H9 (cell line): ENCODE measurements around the gene HAT1. TPM values are rescaled to one million over a fixed set of nuclear protein-coding genes. Genes with fewer than 3 reads are reported as not detected.

Experiments
- DNase-seq: peaks from one replicate; pipeline ENCODE4 v3.0.0-alpha.2; 2017
- H2AFZ ChIP-seq: one replicate; pipeline ENCODE4 v1.6.1; 2013; ENCODE audit warnings: mild to moderate bottlenecking, low read length, control low read depth, moderate library complexity
- H2AK5ac ChIP-seq: 2 replicates; pipeline ENCODE4 v1.6.1; 2013; ENCODE audit warnings: low read length, control low read depth, mixed read lengths; ENCODE audit not compliant: insufficient read length
- H2BK120ac ChIP-seq: one replicate; pipeline ENCODE4 v1.6.1; 2013; ENCODE audit warnings: low read depth, mild to moderate bottlenecking, low read length, control low read depth, inconsistent platforms; ENCODE audit not compliant: poor library complexity, severe bottlenecking
- H2BK12ac ChIP-seq: 2 replicates; pipeline ENCODE4 v1.6.1; 2013; ENCODE audit warnings: low read length, control low read depth, mixed read lengths, low read depth; ENCODE audit not compliant: insufficient read length
- H2BK15ac ChIP-seq: 2 replicates; pipeline ENCODE4 v1.6.1; 2013; ENCODE audit warnings: low read depth, low read length, control low read depth
- H2BK20ac ChIP-seq: one replicate; pipeline ENCODE4 v1.6.1; 2013; ENCODE audit warnings: low read depth, mild to moderate bottlenecking, low read length, control low read depth, inconsistent platforms; ENCODE audit not compliant: poor library complexity, severe bottlenecking
- H2BK5ac ChIP-seq: 2 replicates; pipeline ENCODE4 v1.6.1; 2013; ENCODE audit warnings: low read length, control low read depth, mixed read lengths; ENCODE audit not compliant: insufficient read length
- H3K14ac ChIP-seq: 2 replicates; pipeline ENCODE4 v1.6.1; 2013; ENCODE audit warnings: low read length, control low read depth; ENCODE audit not compliant: insufficient read depth
- H3K18ac ChIP-seq: 2 replicates; pipeline ENCODE4 v1.6.1; 2013; ENCODE audit warnings: low read depth, mild to moderate bottlenecking, mixed read lengths, low read length, control low read depth; ENCODE audit not compliant: insufficient read length
- H3K23ac ChIP-seq: 2 replicates; pipeline ENCODE4 v1.6.1; 2013; ENCODE audit warnings: low read length, control low read depth, mixed read lengths, low read depth; ENCODE audit not compliant: insufficient read length
- H3K23me2 ChIP-seq: 2 replicates; pipeline ENCODE4 v1.6.1; 2013; ENCODE audit warnings: low read depth, mild to moderate bottlenecking, mixed read lengths, low read length, control low read depth; ENCODE audit not compliant: insufficient read length, poor library complexity, severe bottlenecking
- H3K27ac ChIP-seq: 2 replicates; pipeline ENCODE4 v1.5.1; 2013; ENCODE audit warnings: low read length, control low read depth, mixed read lengths, low read depth; ENCODE audit not compliant: insufficient read length
- H3K27me3 ChIP-seq: 2 replicates; pipeline ENCODE4 v1.6.1; 2013; ENCODE audit warnings: low read length, control low read depth, inconsistent platforms; ENCODE audit not compliant: insufficient read depth
- H3K4ac ChIP-seq: 2 replicates; pipeline ENCODE4 v1.6.1; 2013; ENCODE audit warnings: low read depth, mild to moderate bottlenecking, control low read depth, inconsistent platforms, low read length, moderate library complexity
- H3K4me1 ChIP-seq: 2 replicates; pipeline ENCODE4 v1.6.1; 2013; ENCODE audit warnings: low read length, control low read depth, inconsistent platforms; ENCODE audit not compliant: insufficient read depth
- H3K4me2 ChIP-seq: 2 replicates; pipeline ENCODE4 v1.6.1; 2013; ENCODE audit warnings: low read length, control low read depth, mixed read lengths; ENCODE audit not compliant: insufficient read length, insufficient read depth
- H3K56ac ChIP-seq: 2 replicates; pipeline ENCODE4 v1.6.1; 2013; ENCODE audit warnings: low read depth, mild to moderate bottlenecking, mixed read lengths, low read length, control low read depth; ENCODE audit not compliant: insufficient read length
- H3K79me1 ChIP-seq: 2 replicates; pipeline ENCODE4 v1.6.1; 2013; ENCODE audit warnings: low read depth, mild to moderate bottlenecking, moderate library complexity, low read length, control low read depth, inconsistent platforms; ENCODE audit not compliant: insufficient read depth, poor library complexity, severe bottlenecking
- H3K79me2 ChIP-seq: 2 replicates; pipeline ENCODE4 v1.6.1; 2013; ENCODE audit warnings: low read length, control low read depth, inconsistent platforms; ENCODE audit not compliant: insufficient read depth
- H3K9ac ChIP-seq: 2 replicates; pipeline ENCODE4 v1.6.1; 2013; ENCODE audit warnings: low read length, control low read depth, mixed read lengths; ENCODE audit not compliant: insufficient read length; ENCODE audit errors: extremely low read depth
- H3K9me3 ChIP-seq: one replicate; pipeline ENCODE4 v1.6.1; 2013; ENCODE audit warnings: low read depth, low read length, inconsistent platforms; ENCODE audit not compliant: control insufficient read depth
- H3T11ph ChIP-seq: one replicate; pipeline ENCODE4 v1.6.1; 2013; ENCODE audit warnings: mild to moderate bottlenecking, low read length, control low read depth, inconsistent platforms
- H4K20me1 ChIP-seq: one replicate; pipeline ENCODE4 v1.6.1; 2013; ENCODE audit not compliant: control insufficient read depth, insufficient read length, insufficient read depth
- H4K5ac ChIP-seq: 2 replicates; pipeline ENCODE4 v1.6.1; 2013; ENCODE audit warnings: low read depth, mild to moderate bottlenecking, mixed read lengths, low read length, control low read depth; ENCODE audit not compliant: insufficient read length
- H4K8ac ChIP-seq: replicated peaks from 2 replicates; pipeline ENCODE4 v1.6.1; 2013; ENCODE audit warnings: low read length, control low read depth, mixed read lengths, low read depth; ENCODE audit not compliant: insufficient read length
- H4K91ac ChIP-seq: 2 replicates; pipeline ENCODE4 v1.6.1; 2013; ENCODE audit warnings: low read depth, mild to moderate bottlenecking, moderate library complexity, mixed read lengths, low read length, control low read depth; ENCODE audit not compliant: insufficient read length
- H3K27ac Mint-ChIP-seq, 3 experiments: 2 replicates in 2 of 3; 3 replicates in 1 of 3; pipeline ENCODE4 v1.8.0; 2020 to 2021; ENCODE audit warnings: mixed read lengths in 3 of 3, mild to moderate bottlenecking in 1 of 3, moderate library complexity in 1 of 3
- H3K27me3 Mint-ChIP-seq: 2 replicates; pipeline ENCODE4 v1.8.0; 2021; ENCODE audit warnings: low read depth, mild to moderate bottlenecking, moderate library complexity, mixed read lengths
- H3K36me3 Mint-ChIP-seq, 3 experiments: 2 replicates in 2 of 3; 3 replicates in 1 of 3; pipeline ENCODE4 v1.8.0; 2020 to 2021; ENCODE audit warnings: low read depth in 3 of 3, mixed read lengths in 3 of 3; ENCODE audit not compliant: insufficient read depth in 1 of 3
- H3K4me1 Mint-ChIP-seq, 2 experiments: 2 replicates each; pipeline ENCODE4 v1.8.0; 2020; ENCODE audit warnings: mixed read lengths in 2 of 2
- H3K4me3 Mint-ChIP-seq, 2 experiments: 2 replicates in 1 of 2; 3 replicates in 1 of 2; pipeline ENCODE4 v1.8.0; 2020 to 2021; ENCODE audit warnings: mild to moderate bottlenecking in 2 of 2, mixed read lengths in 2 of 2, moderate library complexity in 1 of 2
- H3K9me3 Mint-ChIP-seq, 2 experiments: 2 replicates in 1 of 2; 3 replicates in 1 of 2; pipeline ENCODE4 v1.8.0; 2020; ENCODE audit warnings: mild to moderate bottlenecking in 2 of 2, mixed read lengths in 2 of 2, moderate library complexity in 1 of 2
- CTCF ChIP-seq: fragments of 200-600 bp; sonication (generic); conservative IDR thresholded peaks from 3 replicates; pipeline ENCODE4 v1.8.0; 2021; ENCODE audit warnings: antibody characterized with exemption, mild to moderate bottlenecking
- WGBS: extraction: QIAGEN DNeasy Blood & Tissue Kit; methylation state at CpG from one replicate; pipeline ENCODE4 v1.1.7; 2013; ENCODE audit warnings: missing lambda C conversion rate, low lambda C conversion rate, mixed read lengths; ENCODE audit not compliant: insufficient read length; ENCODE audit errors: extremely low coverage; 5-methylcytosine and 5-hydroxymethylcytosine counted together
- total RNA-seq: library from RNA; stranded (reverse); gene quantifications from 2 replicates; pipeline ENCODE4 v1.2.1, GENCODE V29; 2021

HAT1 gene
- total RNA-seq, 1 experiment from 2014 or later = 73.0 TPM

GRCh38 chr2:171883275-171883893, 38.9 kb upstream of the HAT1 start:
- Histone ChIP-seq H2AFZ (no peak overlapping the region), H2BK12ac (no peak overlapping the region), H3K27ac (no peak overlapping the region), H3T11ph (no peak overlapping the region), H3K18ac (no peak overlapping the region), H4K5ac (no peak overlapping the region), H3K27me3 (no peaks in the 10 kb centered on the region), H3K56ac (no peak overlapping the region), H3K9me3 (no peaks in the 10 kb centered on the region), H2BK15ac (no peak overlapping the region), H4K20me1 (no peaks in the 10 kb centered on the region), H3K23me2 (no peaks in the 10 kb centered on the region), H2AK5ac (no peak overlapping the region), H3K4ac (no peak overlapping the region), H2BK5ac (no peak overlapping the region), H3K4me2 (no peak overlapping the region), H3K9ac (no peak overlapping the region), H4K91ac (no peak overlapping the region), H2BK20ac (no peak overlapping the region), H3K23ac (no peak overlapping the region), H2BK120ac (no peak overlapping the region), H3K79me2 (no peaks in the 10 kb centered on the region), H3K4me1 (no peaks in the 10 kb centered on the region), H3K79me1 (no peaks in the 10 kb centered on the region), H4K8ac (no peak overlapping the region), H3K14ac (no peak overlapping the region)
- Mint-ChIP-seq H3K9me3 (no peaks in the 10 kb centered on the region), H3K4me1 (no peaks in the 10 kb centered on the region), H3K4me3 (no peak overlapping the region), H3K27ac (peak overlapping the region in 1 of 3 experiments; percentile 13; a peak in 1 of 7 replicates), H3K27me3 (no peaks in the 10 kb centered on the region), H3K36me3 (peaks cover 0 to 7% (median 5%) of the 10 kb centered on the region in 3 experiments; a peak in 1 of 7 replicates)
- no CpG with 5 or more reads among the region's 5 CpGs for WGBS
- no peak for DNase-seq
- TF ChIP-seq CTCF = no peak; the same call in 2 of the 3 replicates
